ENCODE results near the gene ABLIM2. TPM values are rescaled to one million over a fixed set of nuclear protein-coding genes. Genes with fewer than 3 reads are reported as not detected.

Gene ABLIM2
- total and polyA plus RNA-seq, 2 of the 13 experiments (the other 11 are each of a cell fraction or from before 2014, with no cell fraction given) = 0.20 to 0.37 TPM

GRCh38 chr4:7950301-7951092, 208.1 kb downstream of the ABLIM2 start:
- H2AFZ ChIP-seq (ENCODE audit: low read length) = no peak overlapping the region
- in situ Hi-C loops (cut with HindIII; ENCODE audit: extremely low pct_ligation_motif_present, low pct_unique_long_range_greater_than_20kb) (no loop called here), intact Hi-C loops (cut with micrococcal nuclease; ENCODE audit: unreplicated experiment) (no loop called here)
- H4K20me1 ChIP-seq (ENCODE audit: insufficient read depth, low read length) = no peaks in the 10 kb centered on the region
- FAIRE-seq (no peak), DNase-seq (ENCODE audit: low spot score) (no peak), ATAC-seq (no peak)
- H3K79me2 ChIP-seq (ENCODE audit: insufficient read depth, low read length) = no peaks in the 10 kb centered on the region
- H3K36me3 ChIP-seq (replicated peaks in 1 of 2; ENCODE audit: control insufficient read depth in 1 of 2, insufficient read depth in 2 of 2, low read length in 2 of 2) = no peaks in the 10 kb centered on the region
- WGBS (ENCODE audit: low lambda C conversion rate) = 31% methylated on average over 18 of the region's 18 CpGs
- no peak overlapping the region for H3K4me2 ChIP-seq (ENCODE audit: low read depth, low read length)
- TF ChIP-seq ATRX (CRISPR knock-in tag; IDR thresholded peaks at IDR 0.05; ENCODE audit: borderline replicate concordance) (no peak), HOXA9 (CRISPR knock-in tag; IDR thresholded peaks at IDR 0.05; ENCODE audit: borderline replicate concordance) (no peak), ZNF446 (CRISPR knock-in tag; IDR thresholded peaks at IDR 0.05) (no peak), SRSF1 (optimal IDR thresholded peaks at IDR 0.05; ENCODE audit: low read depth, low read length) (no peak), ZKSCAN5 (CRISPR knock-in tag; IDR thresholded peaks at IDR 0.05) (no peak), SRY (CRISPR knock-in tag; IDR thresholded peaks at IDR 0.05) (no peak)
- TF ChIP-seq, protein P1, sequence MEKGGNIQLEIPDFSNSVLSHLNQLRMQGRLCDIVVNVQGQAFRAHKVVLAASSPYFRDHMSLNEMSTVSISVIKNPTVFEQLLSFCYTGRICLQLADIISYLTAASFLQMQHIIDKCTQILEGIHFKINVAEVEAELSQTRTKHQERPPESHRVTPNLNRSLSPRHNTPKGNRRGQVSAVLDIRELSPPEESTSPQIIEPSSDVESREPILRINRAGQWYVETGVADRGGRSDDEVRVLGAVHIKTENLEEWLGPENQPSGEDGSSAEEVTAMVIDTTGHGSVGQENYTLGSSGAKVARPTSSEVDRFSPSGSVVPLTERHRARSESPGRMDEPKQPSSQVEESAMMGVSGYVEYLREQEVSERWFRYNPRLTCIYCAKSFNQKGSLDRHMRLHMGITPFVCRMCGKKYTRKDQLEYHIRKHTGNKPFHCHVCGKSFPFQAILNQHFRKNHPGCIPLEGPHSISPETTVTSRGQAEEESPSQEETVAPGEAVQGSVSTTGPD (CRISPR knock-in tag; IDR thresholded peaks at IDR 0.05) = no peak
- TF ChIP-seq, protein P2, sequence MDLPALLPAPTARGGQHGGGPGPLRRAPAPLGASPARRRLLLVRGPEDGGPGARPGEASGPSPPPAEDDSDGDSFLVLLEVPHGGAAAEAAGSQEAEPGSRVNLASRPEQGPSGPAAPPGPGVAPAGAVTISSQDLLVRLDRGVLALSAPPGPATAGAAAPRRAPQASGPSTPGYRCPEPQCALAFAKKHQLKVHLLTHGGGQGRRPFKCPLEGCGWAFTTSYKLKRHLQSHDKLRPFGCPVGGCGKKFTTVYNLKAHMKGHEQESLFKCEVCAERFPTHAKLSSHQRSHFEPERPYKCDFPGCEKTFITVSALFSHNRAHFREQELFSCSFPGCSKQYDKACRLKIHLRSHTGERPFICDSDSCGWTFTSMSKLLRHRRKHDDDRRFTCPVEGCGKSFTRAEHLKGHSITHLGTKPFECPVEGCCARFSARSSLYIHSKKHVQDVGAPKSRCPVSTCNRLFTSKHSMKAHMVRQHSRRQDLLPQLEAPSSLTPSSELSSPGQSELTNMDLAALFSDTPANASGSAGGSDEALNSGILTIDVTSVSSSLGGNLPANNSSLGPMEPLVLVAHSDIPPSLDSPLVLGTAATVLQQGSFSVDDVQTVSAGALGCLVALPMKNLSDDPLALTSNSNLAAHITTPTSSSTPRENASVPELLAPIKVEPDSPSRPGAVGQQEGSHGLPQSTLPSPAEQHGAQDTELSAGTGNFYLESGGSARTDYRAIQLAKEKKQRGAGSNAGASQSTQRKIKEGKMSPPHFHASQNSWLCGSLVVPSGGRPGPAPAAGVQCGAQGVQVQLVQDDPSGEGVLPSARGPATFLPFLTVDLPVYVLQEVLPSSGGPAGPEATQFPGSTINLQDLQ (CRISPR knock-in tag; IDR thresholded peaks at IDR 0.05) = no peak
- peaks cover 4 to 24% of the 10 kb centered on the region in 2 experiments; a peak in 4 of 5 replicates for H3K27me3 ChIP-seq (ENCODE audit: control insufficient read depth in 1 of 2, insufficient read depth in 2 of 2, low read length in 2 of 2)
- H3K27ac ChIP-seq (ENCODE audit: extremely low read length, insufficient read depth, low read length) = no peak overlapping the region
- H3K9me3 ChIP-seq (ENCODE audit: low read length) = no peaks in the 10 kb centered on the region
- ChIA-PET POLR2A (interaction anchor here (1.3 kb wide), 1 partner anchor 9 kb away, joined by 5 read pairs; no protein-coding TSS in a partner anchor), CTCF (ENCODE audit: low intra/inter-chr PET ratio, low total read pairs) (no interaction called here)
- BruUV-seq (replicated peaks) = no TSS peak
- no peak overlapping the region for H3K4me3 ChIP-seq (replicated peaks in 1 of 3; ENCODE audit: insufficient read depth in 1 of 3, low read depth in 2 of 3, low read length in 3 of 3)
- peaks cover 25% of the 10 kb centered on the region for H3K4me1 ChIP-seq (ENCODE audit: insufficient read depth, low read length)
- H3K9ac ChIP-seq (ENCODE audit: insufficient read depth, low read depth, low read length) = no peak overlapping the region

Data from HepG2 (cell line).